GM23338 (cell line): ENCODE data around the gene SLC22A14. TPM values are rescaled to one million over a fixed set of nuclear protein-coding genes. Genes with fewer than 3 reads are reported as not detected.

Source experiments
- ATAC-seq: fragments of 200-7000 bp; cut with Tn5 transposase; 3 replicates; pipeline ENCODE4 v1.9.1; 2020
- DNase-seq: peaks from one replicate; pipeline ENCODE4 v3.0.0-alpha.2; 2015; ENCODE audit warnings: low spot score
- H2AFZ ChIP-seq: fragments of 200-600 bp; sonication (generic); 2 replicates; pipeline ENCODE4 v1.8.0; 2016; ENCODE audit warnings: antibody characterized with exemption, mild to moderate bottlenecking, moderate library complexity
- H3F3A ChIP-seq: fragments of 200-600 bp; sonication (generic); replicated peaks from 2 replicates; pipeline ENCODE4 v1.8.0; 2017; ENCODE audit warnings: antibody characterized with exemption, mixed run types, low read depth
- H3K27ac ChIP-seq: fragments of 200-600 bp; sonication (generic); 2 replicates; pipeline ENCODE4 v1.6.1; 2016; ENCODE audit warnings: low read depth
- H3K27me3 ChIP-seq: fragments of 200-600 bp; sonication (generic); 2 replicates; pipeline ENCODE4 v1.8.0; 2016; ENCODE audit warnings: mild to moderate bottlenecking, mixed run types, moderate library complexity; ENCODE audit not compliant: insufficient read depth
- H3K36me3 ChIP-seq: fragments of 200-600 bp; sonication (generic); 2 replicates; pipeline ENCODE4 v1.8.0; 2016; ENCODE audit warnings: mild to moderate bottlenecking; ENCODE audit not compliant: insufficient read depth
- H3K4me1 ChIP-seq: fragments of 200-600 bp; sonication (generic); 2 replicates; pipeline ENCODE4 v1.8.0; 2016; ENCODE audit warnings: mild to moderate bottlenecking, moderate library complexity; ENCODE audit not compliant: insufficient read depth
- H3K4me2 ChIP-seq: fragments of 200-600 bp; sonication (generic); 2 replicates; pipeline ENCODE4 v1.7.1; 2017; ENCODE audit warnings: mixed run types
- H3K4me3 ChIP-seq: fragments of 200-600 bp; sonication (generic); 2 replicates; pipeline ENCODE4 v1.6.1; 2016; ENCODE audit warnings: mixed run types
- H3K79me2 ChIP-seq: fragments of 200-600 bp; sonication (generic); replicated peaks from 2 replicates; pipeline ENCODE4 v1.8.0; 2017; ENCODE audit warnings: mild to moderate bottlenecking; ENCODE audit not compliant: insufficient read depth
- H3K9me2 ChIP-seq: fragments of 200-600 bp; sonication (generic); 2 replicates; pipeline ENCODE4 v1.8.0; 2017; ENCODE audit not compliant: insufficient read depth
- H4K20me1 ChIP-seq: fragments of 200-600 bp; sonication (generic); replicated peaks from 2 replicates; pipeline ENCODE4 v1.8.0; 2017; ENCODE audit warnings: mild to moderate bottlenecking; ENCODE audit not compliant: insufficient read depth
- H3K27ac Mint-ChIP-seq: 2 replicates; pipeline ENCODE4 v1.8.0; 2020; ENCODE audit warnings: inconsistent platforms, mild to moderate bottlenecking, moderate library complexity, mixed read lengths
- H3K27me3 Mint-ChIP-seq: 3 replicates; pipeline ENCODE4 v1.8.0; 2022; ENCODE audit warnings: low read depth, mild to moderate bottlenecking, moderate library complexity, mixed read lengths, inconsistent platforms; ENCODE audit not compliant: insufficient read depth, poor library complexity
- H3K36me3 Mint-ChIP-seq: 3 replicates; pipeline ENCODE4 v1.8.0; 2021; ENCODE audit warnings: low read depth, mild to moderate bottlenecking, inconsistent platforms, moderate library complexity, mixed read lengths
- H3K4me1 Mint-ChIP-seq: 3 replicates; pipeline ENCODE4 v1.8.0; 2020; ENCODE audit warnings: mild to moderate bottlenecking, inconsistent platforms, mixed read lengths
- H3K4me3 Mint-ChIP-seq: 3 replicates; pipeline ENCODE4 v1.8.0; 2021; ENCODE audit warnings: moderate library complexity, mild to moderate bottlenecking, inconsistent platforms, mixed read lengths
- H3K9me3 Mint-ChIP-seq: 3 replicates; pipeline ENCODE4 v1.8.0; 2020; ENCODE audit warnings: moderate library complexity, mild to moderate bottlenecking, inconsistent platforms, mixed read lengths
- CREB1 ChIP-seq: fragments of 250-450 bp; sonication (Bioruptor Pico); IDR thresholded peaks from 2 replicates; pipeline ENCODE4 v1.5.0; 2020; ENCODE audit warnings: low read depth, mild to moderate bottlenecking, moderate library complexity
- CTCF ChIP-seq, 2 experiments: fragments of 200-600 bp in 1 of 2; sonication (generic) in 1 of 2; conservative IDR thresholded peaks; 2 replicates each; pipeline versions ENCODE4 v1.5.1 to v1.6.1; 2016 to 2017; ENCODE audit warnings: antibody characterized with exemption in 2 of 2, low read depth in 2 of 2, mild to moderate bottlenecking in 2 of 2, moderate library complexity in 1 of 2
- EZH2 ChIP-seq: fragments of 200-600 bp; sonication (generic); IDR thresholded peaks from one replicate; pipeline ENCODE4 v1.8.0; 2017; ENCODE audit warnings: antibody characterized with exemption, mild to moderate bottlenecking, low read depth; ENCODE audit not compliant: unreplicated experiment
- EZH2phosphoT487 ChIP-seq: fragments of 200-600 bp; sonication (generic); IDR thresholded peaks from one replicate; pipeline ENCODE4 v1.8.1; 2018; ENCODE audit warnings: antibody characterized with exemption; ENCODE audit not compliant: unreplicated experiment
- JUNB ChIP-seq: IDR thresholded peaks from one replicate; pipeline ENCODE4 v1.6.1; 2016; ENCODE audit warnings: antibody characterized with exemption; ENCODE audit not compliant: unreplicated experiment
- NANOG ChIP-seq: IDR thresholded peaks from 2 replicates; pipeline ENCODE4 v1.6.1; 2016; ENCODE audit warnings: antibody characterized with exemption, borderline replicate concordance
- POLR2AphosphoS5 ChIP-seq: IDR thresholded peaks from 2 replicates; pipeline ENCODE4 v1.6.1; 2016; ENCODE audit warnings: antibody characterized with exemption, low read depth
- STAT1 ChIP-seq: IDR thresholded peaks from one replicate; pipeline ENCODE4 v1.6.1; 2016; ENCODE audit warnings: antibody characterized with exemption; ENCODE audit not compliant: unreplicated experiment
- ZNF114 ChIP-seq: fragments of 250-450 bp; sonication (Bioruptor Pico); IDR thresholded peaks from 2 replicates; pipeline ENCODE4 v1.5.0; 2020; ENCODE audit warnings: mild to moderate bottlenecking, moderate library complexity
- ZNF331 ChIP-seq: fragments of 250-450 bp; sonication (Bioruptor Pico); IDR thresholded peaks from 2 replicates; pipeline ENCODE4 v1.5.0; 2020; ENCODE audit warnings: low read depth, mild to moderate bottlenecking, moderate library complexity
- polyA plus RNA-seq: library from polyadenylated mRNA; unstranded; fragments of >200 nt; fragmentation: Nextera tagmentation; extraction: Ambion mirVana; gene quantifications from 2 replicates; pipeline ENCODE4 v1.2.1, GENCODE V29; 2016
- total RNA-seq: library from RNA; depleted of rRNA; stranded (reverse); fragments of >200 nt; shearing (Covaris generic); gene quantifications from 2 replicates; pipeline ENCODE4 v1.2.3, GENCODE V29; 2014
- TF ChIP-seq, protein P1 (sequence below): fragments of 250-450 bp; sonication (Bioruptor Pico); IDR thresholded peaks from 2 replicates; pipeline ENCODE4 v1.5.0; 2020; ENCODE audit warnings: mild to moderate bottlenecking, moderate library complexity
- TF ChIP-seq, protein P2 (sequence below): IDR thresholded peaks from 2 replicates; pipeline ENCODE4 v1.6.1; 2016; ENCODE audit warnings: antibody characterized with exemption
- TF ChIP-seq, protein P3 (sequence below): IDR thresholded peaks from one replicate; pipeline ENCODE4 v1.6.1; 2018; ENCODE audit warnings: antibody characterized with exemption; ENCODE audit not compliant: unreplicated experiment

The SLC22A14 gene
- total and polyA plus RNA-seq, 2 experiments from 2014 or later = not detected

- no peaks in the 10 kb centered on the region for H3K27me3 ChIP-seq
- TF ChIP-seq, protein P1, sequence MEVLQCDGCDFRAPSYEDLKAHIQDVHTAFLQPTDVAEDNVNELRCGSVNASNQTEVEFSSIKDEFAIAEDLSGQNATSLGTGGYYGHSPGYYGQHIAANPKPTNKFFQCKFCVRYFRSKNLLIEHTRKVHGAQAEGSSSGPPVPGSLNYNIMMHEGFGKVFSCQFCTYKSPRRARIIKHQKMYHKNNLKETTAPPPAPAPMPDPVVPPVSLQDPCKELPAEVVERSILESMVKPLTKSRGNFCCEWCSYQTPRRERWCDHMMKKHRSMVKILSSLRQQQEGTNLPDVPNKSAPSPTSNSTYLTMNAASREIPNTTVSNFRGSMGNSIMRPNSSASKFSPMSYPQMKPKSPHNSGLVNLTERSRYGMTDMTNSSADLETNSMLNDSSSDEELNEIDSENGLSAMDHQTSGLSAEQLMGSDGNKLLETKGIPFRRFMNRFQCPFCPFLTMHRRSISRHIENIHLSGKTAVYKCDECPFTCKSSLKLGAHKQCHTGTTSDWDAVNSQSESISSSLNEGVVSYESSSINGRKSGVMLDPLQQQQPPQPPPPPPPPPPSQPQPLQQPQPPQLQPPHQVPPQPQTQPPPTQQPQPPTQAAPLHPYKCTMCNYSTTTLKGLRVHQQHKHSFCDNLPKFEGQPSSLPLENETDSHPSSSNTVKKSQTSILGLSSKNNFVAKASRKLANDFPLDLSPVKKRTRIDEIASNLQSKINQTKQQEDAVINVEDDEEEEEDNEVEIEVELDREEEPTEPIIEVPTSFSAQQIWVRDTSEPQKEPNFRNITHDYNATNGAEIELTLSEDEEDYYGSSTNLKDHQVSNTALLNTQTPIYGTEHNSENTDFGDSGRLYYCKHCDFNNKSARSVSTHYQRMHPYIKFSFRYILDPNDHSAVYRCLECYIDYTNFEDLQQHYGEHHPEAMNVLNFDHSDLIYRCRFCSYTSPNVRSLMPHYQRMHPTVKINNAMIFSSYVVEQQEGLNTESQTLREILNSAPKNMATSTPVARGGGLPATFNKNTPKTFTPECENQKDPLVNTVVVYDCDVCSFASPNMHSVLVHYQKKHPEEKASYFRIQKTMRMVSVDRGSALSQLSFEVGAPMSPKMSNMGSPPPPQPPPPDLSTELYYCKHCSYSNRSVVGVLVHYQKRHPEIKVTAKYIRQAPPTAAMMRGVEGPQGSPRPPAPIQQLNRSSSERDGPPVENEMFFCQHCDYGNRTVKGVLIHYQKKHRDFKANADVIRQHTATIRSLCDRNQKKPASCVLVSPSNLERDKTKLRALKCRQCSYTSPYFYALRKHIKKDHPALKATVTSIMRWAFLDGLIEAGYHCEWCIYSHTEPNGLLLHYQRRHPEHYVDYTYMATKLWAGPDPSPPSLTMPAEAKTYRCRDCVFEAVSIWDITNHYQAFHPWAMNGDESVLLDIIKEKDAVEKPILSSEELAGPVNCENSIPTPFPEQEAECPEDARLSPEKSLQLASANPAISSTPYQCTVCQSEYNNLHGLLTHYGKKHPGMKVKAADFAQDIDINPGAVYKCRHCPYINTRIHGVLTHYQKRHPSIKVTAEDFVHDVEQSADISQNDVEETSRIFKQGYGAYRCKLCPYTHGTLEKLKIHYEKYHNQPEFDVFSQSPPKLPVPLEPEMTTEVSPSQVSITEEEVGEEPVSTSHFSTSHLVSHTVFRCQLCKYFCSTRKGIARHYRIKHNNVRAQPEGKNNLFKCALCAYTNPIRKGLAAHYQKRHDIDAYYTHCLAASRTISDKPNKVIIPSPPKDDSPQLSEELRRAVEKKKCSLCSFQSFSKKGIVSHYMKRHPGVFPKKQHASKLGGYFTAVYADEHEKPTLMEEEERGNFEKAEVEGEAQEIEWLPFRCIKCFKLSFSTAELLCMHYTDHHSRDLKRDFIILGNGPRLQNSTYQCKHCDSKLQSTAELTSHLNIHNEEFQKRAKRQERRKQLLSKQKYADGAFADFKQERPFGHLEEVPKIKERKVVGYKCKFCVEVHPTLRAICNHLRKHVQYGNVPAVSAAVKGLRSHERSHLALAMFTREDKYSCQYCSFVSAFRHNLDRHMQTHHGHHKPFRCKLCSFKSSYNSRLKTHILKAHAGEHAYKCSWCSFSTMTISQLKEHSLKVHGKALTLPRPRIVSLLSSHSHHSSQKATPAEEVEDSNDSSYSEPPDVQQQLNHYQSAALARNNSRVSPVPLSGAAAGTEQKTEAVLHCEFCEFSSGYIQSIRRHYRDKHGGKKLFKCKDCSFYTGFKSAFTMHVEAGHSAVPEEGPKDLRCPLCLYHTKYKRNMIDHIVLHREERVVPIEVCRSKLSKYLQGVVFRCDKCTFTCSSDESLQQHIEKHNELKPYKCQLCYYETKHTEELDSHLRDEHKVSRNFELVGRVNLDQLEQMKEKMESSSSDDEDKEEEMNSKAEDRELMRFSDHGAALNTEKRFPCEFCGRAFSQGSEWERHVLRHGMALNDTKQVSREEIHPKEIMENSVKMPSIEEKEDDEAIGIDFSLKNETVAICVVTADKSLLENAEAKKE (CRISPR knock-in tag) = no peak
- TF ChIP-seq EZH2 (no peak), ZNF114 (no peak), CREB1 (CRISPR knock-in tag) (no peak), CTCF (conservative IDR thresholded peaks at IDR 0.05; ENCODE audit: low read depth in 2 of 2) (no peak), EZH2phosphoT487 (no peak), POLR2AphosphoS5 (no peak), STAT1 (no peak), JUNB (no peak), ZNF331 (no peak), NANOG (no peak)
- TF ChIP-seq, protein P2, sequence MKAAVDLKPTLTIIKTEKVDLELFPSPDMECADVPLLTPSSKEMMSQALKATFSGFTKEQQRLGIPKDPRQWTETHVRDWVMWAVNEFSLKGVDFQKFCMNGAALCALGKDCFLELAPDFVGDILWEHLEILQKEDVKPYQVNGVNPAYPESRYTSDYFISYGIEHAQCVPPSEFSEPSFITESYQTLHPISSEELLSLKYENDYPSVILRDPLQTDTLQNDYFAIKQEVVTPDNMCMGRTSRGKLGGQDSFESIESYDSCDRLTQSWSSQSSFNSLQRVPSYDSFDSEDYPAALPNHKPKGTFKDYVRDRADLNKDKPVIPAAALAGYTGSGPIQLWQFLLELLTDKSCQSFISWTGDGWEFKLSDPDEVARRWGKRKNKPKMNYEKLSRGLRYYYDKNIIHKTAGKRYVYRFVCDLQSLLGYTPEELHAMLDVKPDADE = no peak
- TF ChIP-seq, protein P3, sequence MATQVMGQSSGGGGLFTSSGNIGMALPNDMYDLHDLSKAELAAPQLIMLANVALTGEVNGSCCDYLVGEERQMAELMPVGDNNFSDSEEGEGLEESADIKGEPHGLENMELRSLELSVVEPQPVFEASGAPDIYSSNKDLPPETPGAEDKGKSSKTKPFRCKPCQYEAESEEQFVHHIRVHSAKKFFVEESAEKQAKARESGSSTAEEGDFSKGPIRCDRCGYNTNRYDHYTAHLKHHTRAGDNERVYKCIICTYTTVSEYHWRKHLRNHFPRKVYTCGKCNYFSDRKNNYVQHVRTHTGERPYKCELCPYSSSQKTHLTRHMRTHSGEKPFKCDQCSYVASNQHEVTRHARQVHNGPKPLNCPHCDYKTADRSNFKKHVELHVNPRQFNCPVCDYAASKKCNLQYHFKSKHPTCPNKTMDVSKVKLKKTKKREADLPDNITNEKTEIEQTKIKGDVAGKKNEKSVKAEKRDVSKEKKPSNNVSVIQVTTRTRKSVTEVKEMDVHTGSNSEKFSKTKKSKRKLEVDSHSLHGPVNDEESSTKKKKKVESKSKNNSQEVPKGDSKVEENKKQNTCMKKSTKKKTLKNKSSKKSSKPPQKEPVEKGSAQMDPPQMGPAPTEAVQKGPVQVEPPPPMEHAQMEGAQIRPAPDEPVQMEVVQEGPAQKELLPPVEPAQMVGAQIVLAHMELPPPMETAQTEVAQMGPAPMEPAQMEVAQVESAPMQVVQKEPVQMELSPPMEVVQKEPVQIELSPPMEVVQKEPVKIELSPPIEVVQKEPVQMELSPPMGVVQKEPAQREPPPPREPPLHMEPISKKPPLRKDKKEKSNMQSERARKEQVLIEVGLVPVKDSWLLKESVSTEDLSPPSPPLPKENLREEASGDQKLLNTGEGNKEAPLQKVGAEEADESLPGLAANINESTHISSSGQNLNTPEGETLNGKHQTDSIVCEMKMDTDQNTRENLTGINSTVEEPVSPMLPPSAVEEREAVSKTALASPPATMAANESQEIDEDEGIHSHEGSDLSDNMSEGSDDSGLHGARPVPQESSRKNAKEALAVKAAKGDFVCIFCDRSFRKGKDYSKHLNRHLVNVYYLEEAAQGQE = no peak
- Mint-ChIP-seq H3K36me3 (peaks cover 41% of the 10 kb centered on the region), H3K27me3 (peaks cover 3% of the 10 kb centered on the region), H3K27ac (no peak overlapping the region), H3K9me3 (peaks cover 13% of the 10 kb centered on the region), H3K4me3 (no peak overlapping the region), H3K4me1 (no peaks in the 10 kb centered on the region)
- no peaks in the 10 kb centered on the region for H3K4me1 ChIP-seq
- H4K20me1 ChIP-seq = no peaks in the 10 kb centered on the region
- no peak overlapping the region for H3K4me3 ChIP-seq
- no peaks in the 10 kb centered on the region for H3F3A ChIP-seq
- no peak overlapping the region for H2AFZ ChIP-seq
- DNase-seq (no peak), ATAC-seq (no peak)
- H3K4me2 ChIP-seq = no peak overlapping the region
- no peak overlapping the region for H3K27ac ChIP-seq
- no peaks in the 10 kb centered on the region for H3K9me2 ChIP-seq
- H3K36me3 ChIP-seq = peaks cover 2% of the 10 kb centered on the region; the same call in 1 of the 2 replicates
- no peaks in the 10 kb centered on the region for H3K79me2 ChIP-seq
Observed at GRCh38 chr3:38365469-38366062, 83.5 kb downstream of the SLC22A14 start.
